Bronchial epithelial cell (primary cell): ENCODE results near the gene TLR6. TPM values are rescaled to one million over a fixed set of nuclear protein-coding genes. Genes with fewer than 3 reads are reported as not detected.

Experiments used
- DNase-seq: peaks from one replicate; pipeline ENCODE4 v3.0.0-alpha.2; 2010; ENCODE audit warnings: low read depth
- FAIRE-seq: peaks from 2 replicates; lab custom pipeline; 2011; peaks lifted over from hg19 to GRCh38; lab: Jason Lieb, UNC
- H3K27me3 ChIP-seq: 2 replicates; pipeline ENCODE4 v1.5.1; 2011; ENCODE audit warnings: low read length; ENCODE audit not compliant: control insufficient read depth, insufficient read depth
- H3K36me3 ChIP-seq: 2 replicates; pipeline ENCODE4 v1.5.1; 2011; ENCODE audit warnings: low read length; ENCODE audit not compliant: control insufficient read depth, insufficient read depth
- H3K4me3 ChIP-seq: 2 replicates; pipeline ENCODE4 v1.5.1; 2011; ENCODE audit warnings: mild to moderate bottlenecking, low read depth, low read length, control low read depth
- CTCF ChIP-seq: IDR thresholded peaks from 2 replicates; pipeline ENCODE4 v1.5.1; 2011; ENCODE audit warnings: mild to moderate bottlenecking, moderate library complexity, low read length, control low read depth, inconsistent platforms; ENCODE audit not compliant: insufficient read depth, severe bottlenecking
- total RNA-seq: library from RNA; depleted of rRNA; stranded (reverse); fragments of >200 nt; gene quantifications from 2 replicates; pipeline ENCODE4 v1.2.1, GENCODE V29; 2014

The TLR6 gene
- total RNA-seq, 1 donor from 2014 or later: 0.26 TPM

- Histone ChIP-seq H3K4me3 (no peak overlapping the region), H3K36me3 (no peaks in the 10 kb centered on the region), H3K27me3 (no peaks in the 10 kb centered on the region)
- no peak for FAIRE-seq
- no peak for TF ChIP-seq CTCF
- no peak for DNase-seq
Observed at GRCh38 chr4:38800366-38800765, 56.3 kb downstream of the TLR6 start.

- DNase-seq: peak; percentile 88
- TF ChIP-seq CTCF: no peak
- no peaks in the 10 kb centered on the region for H3K27me3 ChIP-seq
- FAIRE-seq: no peak
- H3K4me3 ChIP-seq: no peak overlapping the region
- H3K36me3 ChIP-seq: no peaks in the 10 kb centered on the region
Observed at GRCh38 chr4:38795087-38795486, 61.5 kb downstream of the TLR6 start.

- DNase-seq (no peak), FAIRE-seq (no peak)
- Histone ChIP-seq H3K27me3 (no peaks in the 10 kb centered on the region), H3K36me3 (no peaks in the 10 kb centered on the region), H3K4me3 (no peak overlapping the region)
- TF ChIP-seq CTCF: no peak
Observed at GRCh38 chr4:38794051-38794450, 62.6 kb downstream of the TLR6 start.

GRCh38 chr4:38791010-38791409, 65.6 kb downstream of the TLR6 start:
- Histone ChIP-seq H3K4me3 (no peak overlapping the region), H3K27me3 (no peaks in the 10 kb centered on the region), H3K36me3 (no peaks in the 10 kb centered on the region)
- no peak for TF ChIP-seq CTCF
- DNase-seq (no peak), FAIRE-seq (no peak)

GRCh38 chr4:38788317-38788716, 68.3 kb downstream of the TLR6 start:
- no peaks in the 10 kb centered on the region for H3K36me3 ChIP-seq

More at GRCh38 chr4:38788317-38788716, 68.3 kb downstream of the TLR6 start:
- FAIRE-seq (no peak), DNase-seq (peak; percentile 94)
- Histone ChIP-seq H3K27me3 (no peaks in the 10 kb centered on the region), H3K4me3 (no peak overlapping the region)
- TF ChIP-seq CTCF: no peak
